Rectal smooth muscle tissue (tissue), 1 donor: ENCODE results near the gene HSPB1.
A peak's percentile ranks its signal among the peaks of the same experiment; 100 is the strongest.
"Not testable (repeated sequence)": the region's sequence is repeated elsewhere in the genome, so short reads cannot be mapped to it uniquely, and the experiment has no call there.

ENCODE experiments used
- H3K27ac ChIP-seq: one replicate; pipeline ENCODE4 v1.7.0; 2013; ENCODE audit warnings: low read depth, low read length, inconsistent platforms
- H3K27me3 ChIP-seq: one replicate; pipeline ENCODE4 v1.7.0; 2013; ENCODE audit warnings: low read length; ENCODE audit not compliant: control insufficient read depth, insufficient read depth
- H3K36me3 ChIP-seq: one replicate; pipeline ENCODE4 v1.7.0; 2013; ENCODE audit warnings: low read length; ENCODE audit not compliant: control insufficient read depth, insufficient read depth
- H3K4me1 ChIP-seq: one replicate; pipeline ENCODE4 v1.7.0; 2013; ENCODE audit warnings: low read length; ENCODE audit not compliant: control insufficient read depth, insufficient read depth
- H3K4me3 ChIP-seq: one replicate; pipeline ENCODE4 v1.7.0; 2013; ENCODE audit warnings: low read length
- H3K9ac ChIP-seq: one replicate; pipeline ENCODE4 v1.7.0; 2013; ENCODE audit warnings: low read length

HSPB1 gene

GRCh38 chr7:76268376-76268775, 34.1 kb upstream of the HSPB1 start:
- Histone ChIP-seq H3K4me3 (no peak overlapping the region), H3K27ac (no peak overlapping the region), H3K27me3 (peaks cover 10% of the 10 kb centered on the region), H3K4me1 (no peaks in the 10 kb centered on the region), H3K36me3 (no peaks in the 10 kb centered on the region), H3K9ac (no peak overlapping the region)

DNA sequence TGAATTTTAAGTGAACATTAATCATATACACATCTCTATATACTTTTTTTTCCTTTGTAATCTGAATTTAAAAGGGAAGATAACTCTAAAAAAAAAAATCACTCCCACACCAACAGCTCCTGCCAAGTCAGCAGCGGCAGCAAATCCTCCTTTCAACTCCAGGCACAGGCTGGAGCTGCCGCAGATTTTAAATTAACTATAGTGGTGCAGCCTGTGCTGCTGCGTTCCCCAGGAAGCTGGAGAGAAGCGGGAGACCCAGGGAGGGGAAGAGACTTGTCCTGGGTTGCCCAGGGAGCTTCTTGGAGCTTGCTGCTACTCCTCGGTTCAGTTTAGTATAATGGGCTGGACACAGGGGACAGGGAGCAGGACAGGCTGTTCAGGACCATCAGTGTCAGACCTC, 32.6 kb upstream of the HSPB1 start:
- Histone ChIP-seq H3K4me1 (no peaks in the 10 kb centered on the region), H3K27ac (no peak overlapping the region), H3K9ac (no peak overlapping the region), H3K4me3 (no peak overlapping the region), H3K27me3 (peaks cover 10% of the 10 kb centered on the region), H3K36me3 (no peaks in the 10 kb centered on the region)

DNA sequence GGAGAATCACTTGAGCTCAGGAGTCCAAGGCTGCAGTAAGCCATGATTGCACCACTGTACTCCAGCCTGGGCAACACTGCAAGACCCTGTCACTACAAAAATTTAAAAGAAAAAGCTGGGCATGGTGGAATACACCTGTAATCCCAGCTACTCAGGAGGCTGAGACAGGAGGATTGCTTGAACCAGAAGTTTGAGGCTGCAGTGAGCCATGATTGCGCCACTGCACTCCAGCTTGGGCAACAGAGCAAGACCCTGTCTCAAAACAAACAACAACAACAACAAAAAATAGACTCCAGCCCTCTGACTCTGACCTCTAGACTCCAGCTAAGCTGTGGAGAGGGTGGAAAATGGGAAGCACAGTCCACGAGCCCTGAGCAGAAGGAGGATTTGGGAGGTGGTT, 31.1 kb upstream of the HSPB1 start:
- H3K4me1 ChIP-seq, H3K9ac ChIP-seq, H3K4me3 ChIP-seq, H3K36me3 ChIP-seq, H3K27ac ChIP-seq: not testable (repeated sequence)
- peaks cover 10% of the 10 kb centered on the region for H3K27me3 ChIP-seq

- Histone ChIP-seq H3K9ac (no peak overlapping the region), H3K4me3 (no peak overlapping the region), H3K27ac (no peak overlapping the region), H3K4me1 (no peaks in the 10 kb centered on the region), H3K36me3 (no peaks in the 10 kb centered on the region), H3K27me3 (peaks cover 4% of the 10 kb centered on the region)
These were observed 30.3 kb upstream of the HSPB1 start for GRCh38 chr7:76272142-76272541.

DNA sequence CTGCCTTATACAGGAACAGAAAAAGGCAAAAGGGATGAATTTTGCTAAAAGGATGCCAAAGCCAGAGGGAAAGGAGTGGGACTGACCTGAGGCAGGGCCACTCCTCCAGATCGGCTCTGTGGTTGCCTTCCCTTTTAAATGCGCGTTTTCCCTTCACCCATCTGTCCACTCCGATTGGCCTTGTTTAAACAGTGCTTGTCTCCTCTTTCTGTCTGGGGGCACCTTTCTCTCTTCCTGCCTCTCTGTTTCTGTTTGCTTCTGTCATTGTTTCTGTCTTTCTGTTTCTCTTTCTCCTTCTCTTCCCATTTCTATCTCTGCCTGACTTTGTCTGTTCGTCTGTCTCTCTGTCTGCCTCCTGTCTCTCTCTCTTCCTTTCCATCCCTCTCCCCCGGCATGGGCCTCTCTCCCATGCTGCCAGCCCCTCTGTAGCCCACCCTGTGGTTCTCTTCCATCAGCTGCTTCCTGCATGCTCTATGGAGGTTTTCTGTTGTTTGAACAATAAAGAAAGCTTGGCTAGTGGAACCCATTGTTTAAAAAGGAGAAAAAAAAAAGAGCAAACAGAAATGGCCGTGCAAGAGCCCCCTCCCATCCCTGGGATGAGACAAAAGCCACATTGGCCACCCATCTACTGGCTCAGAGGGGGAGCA, 29.5 kb upstream of the HSPB1 start:
- no peaks in the 10 kb centered on the region for H3K36me3 ChIP-seq
- H3K4me1 ChIP-seq: no peaks in the 10 kb centered on the region
- H3K9ac ChIP-seq: no peak overlapping the region
- no peak overlapping the region for H3K4me3 ChIP-seq
- H3K27ac ChIP-seq: no peak overlapping the region
- H3K27me3 ChIP-seq: no peaks in the 10 kb centered on the region

DNA sequence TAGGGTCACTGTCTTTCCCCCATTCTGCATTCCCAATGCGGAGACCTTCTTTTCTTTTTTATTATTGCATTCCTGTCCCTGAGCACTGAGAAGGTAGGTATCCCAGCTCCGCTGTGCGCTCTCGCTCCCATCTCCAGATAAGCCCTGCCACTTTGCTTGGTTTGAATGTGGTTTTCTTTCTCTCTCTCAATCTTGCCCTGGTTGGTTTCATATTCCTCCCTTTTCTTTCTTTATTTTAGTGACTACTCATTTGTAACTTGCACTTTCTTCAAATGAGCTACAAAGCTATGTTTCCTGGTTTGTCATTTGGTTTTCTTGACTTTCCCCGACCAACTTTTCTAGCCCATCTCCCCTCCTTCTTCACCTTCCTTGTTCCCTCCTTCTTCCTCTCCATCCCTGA, 29.0 kb upstream of the HSPB1 start:
- Histone ChIP-seq H3K36me3 (no peaks in the 10 kb centered on the region), H3K4me3 (no peak overlapping the region), H3K27ac (no peak overlapping the region), H3K27me3 (no peaks in the 10 kb centered on the region), H3K4me1 (no peaks in the 10 kb centered on the region), H3K9ac (no peak overlapping the region)

- no peaks in the 10 kb centered on the region for H3K36me3 ChIP-seq
- H3K9ac ChIP-seq: no peak overlapping the region
- H3K27me3 ChIP-seq: peaks cover 11% of the 10 kb centered on the region
These were observed 23.9 kb upstream of the HSPB1 start for GRCh38 chr7:76278540-76278939.

DNA sequence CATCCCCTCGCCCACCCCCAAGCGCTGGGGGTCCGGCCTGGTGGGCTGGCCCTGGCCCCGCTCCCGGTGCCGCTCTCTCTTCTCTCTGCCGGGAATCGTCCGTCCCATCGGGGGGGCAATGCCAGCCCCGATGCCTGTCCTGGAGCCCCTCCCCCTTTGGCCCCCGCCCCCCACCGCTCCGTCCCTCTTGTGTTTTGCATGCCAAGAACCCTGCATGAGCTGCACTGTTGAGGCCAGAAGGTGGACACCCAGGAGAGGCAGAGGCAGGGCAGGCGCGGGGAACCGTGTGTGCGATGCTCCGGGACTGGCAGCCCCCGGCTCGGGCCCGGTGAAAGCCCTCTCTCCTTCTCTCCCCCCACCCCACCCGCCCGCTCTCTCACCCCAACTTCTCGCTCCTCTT, 22.1 kb upstream of the HSPB1 start:
- Histone ChIP-seq H3K27ac (no peak overlapping the region), H3K4me3 (no peak overlapping the region), H3K9ac (no peak overlapping the region), H3K27me3 (peaks cover 16% of the 10 kb centered on the region), H3K4me1 (no peaks in the 10 kb centered on the region), H3K36me3 (no peaks in the 10 kb centered on the region)

More at GRCh38 chr7:76278540-76278939, 23.9 kb upstream of the HSPB1 start:
- Histone ChIP-seq H3K4me1 (no peaks in the 10 kb centered on the region), H3K27ac (no peak overlapping the region), H3K4me3 (no peak overlapping the region)

DNA sequence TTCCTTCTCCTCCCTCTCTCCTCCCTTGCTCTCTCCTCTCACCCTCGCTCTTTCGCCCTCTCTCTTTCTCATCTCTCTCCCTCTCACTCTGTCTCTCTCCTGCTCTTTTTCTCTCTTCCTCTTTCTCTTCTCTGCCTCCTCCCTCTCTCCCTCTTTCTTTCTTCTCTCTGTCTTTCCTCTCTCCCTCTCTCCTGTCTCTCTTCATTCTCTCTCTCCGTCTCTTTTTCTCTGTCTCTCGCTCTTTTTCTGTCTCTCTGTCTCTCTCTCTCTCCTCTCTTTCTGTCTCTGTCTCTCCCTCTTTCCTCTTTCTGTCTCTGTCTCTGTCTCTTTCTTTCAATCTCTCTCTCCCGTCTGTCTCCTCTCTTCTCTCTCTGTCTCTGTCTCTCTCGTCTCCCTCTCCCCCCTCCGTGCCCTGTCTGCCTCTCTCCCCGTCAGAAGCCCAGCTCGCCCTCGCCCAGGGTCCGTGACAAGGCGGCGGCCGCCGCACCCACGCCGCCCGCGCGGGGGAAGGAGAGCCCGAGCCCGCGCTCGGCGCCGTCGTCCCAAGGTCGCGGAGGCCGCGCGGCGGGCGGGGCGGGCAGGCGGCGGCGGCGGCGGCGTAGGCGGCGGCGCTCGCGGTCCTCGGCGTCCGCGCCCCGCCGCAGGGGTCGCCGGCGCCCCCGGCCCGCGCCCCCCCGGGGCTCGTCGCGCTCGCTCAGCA, 21.3 kb upstream of the HSPB1 start:
- Histone ChIP-seq H3K9ac (no peak overlapping the region), H3K4me3 (peak overlapping the region; percentile 57), H3K4me1 (no peaks in the 10 kb centered on the region), H3K36me3 (no peaks in the 10 kb centered on the region), H3K27me3 (peaks cover 16% of the 10 kb centered on the region), H3K27ac (no peak overlapping the region)

GRCh38 chr7:76281706-76282343, 20.6 kb upstream of the HSPB1 start:
- H3K4me3 ChIP-seq: peak overlapping the region; percentile 29

GRCh38 chr7:76282344-76283253, 19.9 kb upstream of the HSPB1 start:
- no peaks in the 10 kb centered on the region for H3K36me3 ChIP-seq
- no peaks in the 10 kb centered on the region for H3K4me1 ChIP-seq
- H3K9ac ChIP-seq: no peak overlapping the region
- H3K27ac ChIP-seq: no peak overlapping the region
- peaks cover 16% of the 10 kb centered on the region for H3K27me3 ChIP-seq
- H3K4me3 ChIP-seq: peak overlapping the region; percentile 29

More at GRCh38 chr7:76281706-76282343, 20.6 kb upstream of the HSPB1 start:
- no peak overlapping the region for H3K27ac ChIP-seq
- no peaks in the 10 kb centered on the region for H3K36me3 ChIP-seq
- no peaks in the 10 kb centered on the region for H3K4me1 ChIP-seq
- no peak overlapping the region for H3K9ac ChIP-seq
- H3K27me3 ChIP-seq: peaks cover 16% of the 10 kb centered on the region
